GM18511 (cell line): ENCODE measurements around the gene EID2.

Experiments
- ATAC-seq: cut with Tn5 transposase; IDR thresholded peaks from one replicate; pipeline ENCODE4 v1.9.1; 2021; ENCODE audit warnings: mild to moderate bottlenecking, moderate library complexity; ENCODE audit not compliant: unreplicated experiment

Gene EID2

DNA sequence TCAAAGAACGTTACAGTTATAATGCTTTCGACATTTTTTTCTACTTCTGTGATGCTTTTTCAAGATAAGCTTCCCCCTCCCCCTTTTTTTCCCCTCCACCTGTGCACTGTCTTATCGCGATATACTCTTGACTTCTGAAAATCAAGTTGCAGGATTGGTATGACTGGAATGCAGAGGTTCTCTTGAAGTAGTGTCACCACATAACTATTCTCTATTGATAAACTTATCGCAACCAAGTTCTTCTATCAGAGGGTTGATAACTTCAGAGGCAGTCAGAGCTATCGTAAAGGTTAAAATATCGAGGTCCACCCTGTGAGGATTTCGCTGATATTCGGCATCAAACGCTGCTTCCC lies 820 bp downstream of the EID2 start:
- peak; percentile 10 for ATAC-seq

DNA sequence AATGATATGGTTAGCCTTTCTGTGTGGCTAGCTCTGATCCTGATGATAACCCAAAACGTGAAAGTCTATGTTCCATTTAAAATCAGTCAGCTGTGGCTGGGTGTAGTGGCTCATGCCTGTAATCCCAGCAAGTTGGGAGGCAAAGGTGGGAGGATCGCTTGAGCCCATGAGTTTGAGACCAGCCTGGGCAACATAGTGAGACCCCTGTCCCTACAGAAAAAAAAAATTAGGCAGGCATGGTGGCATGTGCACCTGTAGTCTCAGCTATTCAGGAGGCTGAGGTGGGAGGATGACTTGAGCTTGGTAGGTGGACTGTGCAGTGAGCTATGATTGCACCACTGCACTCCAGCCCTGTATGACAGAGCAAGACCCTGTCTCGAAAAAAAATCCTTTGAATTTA lies 6.2 kb downstream of the EID2 start:
- ATAC-seq = no peak

DNA sequence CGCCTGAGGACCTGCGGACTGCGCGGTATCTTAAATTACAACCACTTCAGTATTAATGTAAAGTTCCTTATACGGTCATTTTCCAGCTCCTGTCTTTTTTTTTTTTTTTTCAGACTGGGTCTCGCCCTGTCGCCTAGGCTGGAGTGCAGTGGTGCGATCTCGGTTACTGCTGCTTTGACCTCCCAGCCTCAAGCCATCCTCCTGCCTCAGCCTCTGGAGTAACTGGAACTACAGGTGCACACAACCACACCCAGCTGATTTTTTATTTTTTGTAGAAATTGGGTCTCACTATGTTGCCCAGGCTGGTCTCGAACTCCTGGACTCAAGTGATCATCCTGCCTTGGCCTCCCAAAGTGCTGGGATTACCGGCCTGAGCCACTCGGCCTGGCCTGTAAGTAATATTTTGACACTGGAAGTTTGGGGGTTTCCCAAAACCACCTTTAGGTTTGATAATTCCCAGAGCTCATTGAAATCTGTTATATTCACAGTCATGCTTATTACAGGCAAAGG lies 6.9 kb downstream of the EID2 start:
- no peak for ATAC-seq

- peak; percentile 90 for ATAC-seq
Measured at GRCh38 chr19:39532233-39533002, 7.5 kb downstream of the EID2 start, which contains the start of gene EID2B. TSS of gene EID2B (minus strand) at chr19:39532852. CDS start at chr19:39532802, 50 bp downstream.

GRCh38 chr19:39531834-39532232 lies 8.1 kb downstream of the EID2 start:
- ATAC-seq = no peak

DNA sequence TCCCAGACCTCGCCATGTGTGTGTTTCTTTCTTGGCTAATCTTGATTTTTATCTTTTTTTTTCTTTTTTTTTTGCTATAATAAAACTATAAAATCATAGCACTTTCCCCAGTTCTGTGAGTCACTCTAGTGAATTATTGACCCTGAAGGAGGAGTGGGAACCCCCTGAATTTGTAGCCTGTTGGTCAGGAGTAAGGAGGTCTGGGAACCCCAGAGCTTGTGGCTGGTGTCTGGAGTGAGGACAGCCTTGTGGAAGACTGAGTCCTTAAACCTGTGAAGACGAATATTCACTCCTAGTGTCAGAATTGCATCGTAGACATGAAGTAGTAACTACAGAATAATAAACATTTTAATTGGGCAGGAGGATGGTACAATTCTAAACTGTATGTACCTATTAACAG lies 14.8 kb downstream of the EID2 start:
- ATAC-seq = no peak

GRCh38 chr19:39524495-39524894 lies 15.5 kb downstream of the EID2 start:
- no peak for ATAC-seq

DNA sequence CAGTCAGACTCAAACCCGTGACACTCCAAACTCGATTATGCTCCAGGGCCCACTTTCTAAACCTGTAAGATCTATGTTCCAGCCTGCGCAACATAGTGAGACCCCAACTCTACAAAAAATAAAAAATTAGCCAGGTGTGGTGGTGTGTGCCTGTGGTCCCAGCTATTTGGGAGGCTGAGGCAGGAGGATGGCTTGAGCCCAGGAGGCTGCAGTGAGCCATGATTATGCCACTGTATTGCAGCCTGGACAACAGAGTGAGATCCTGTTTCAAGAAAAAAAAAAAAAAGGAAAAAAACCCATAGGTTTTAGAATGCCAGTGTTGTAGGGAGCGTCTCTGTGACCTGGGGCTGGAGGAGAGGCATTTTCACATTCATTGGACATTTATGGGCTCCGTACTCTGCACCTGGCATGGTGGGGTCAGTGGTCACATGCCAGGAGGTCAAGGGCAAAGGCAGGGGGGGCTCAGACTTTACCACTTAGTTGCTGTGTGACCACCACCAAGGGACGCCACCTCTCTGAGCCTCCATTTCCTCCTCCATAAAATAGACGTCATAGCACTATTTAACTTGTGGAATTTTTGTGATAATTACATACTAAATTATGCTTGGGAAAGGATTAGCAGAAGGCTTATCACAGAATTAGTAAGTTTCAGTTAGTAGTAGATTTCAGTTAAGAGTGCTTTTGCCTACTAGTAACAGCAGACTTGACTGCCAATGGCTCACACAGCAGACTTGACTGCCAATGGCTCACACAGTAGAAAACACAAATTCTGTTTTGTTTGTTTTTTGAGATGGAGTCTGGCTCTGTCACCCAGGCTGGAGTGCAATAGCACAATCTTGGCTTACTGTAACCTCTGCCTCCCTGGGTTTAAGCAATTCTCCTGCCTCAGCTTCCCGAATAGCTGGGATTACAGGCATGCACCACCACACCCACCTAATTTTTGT lies 19.1 kb downstream of the EID2 start:
- no peak for ATAC-seq

- no peak for ATAC-seq
Measured at GRCh38 chr19:39518975-39519374, 21.0 kb downstream of the EID2 start.

- ATAC-seq = no peak
Measured at GRCh38 chr19:39518458-39518857, 21.5 kb downstream of the EID2 start.

GRCh38 chr19:39517432-39517831 lies 22.5 kb downstream of the EID2 start:
- no peak for ATAC-seq

- ATAC-seq = no peak
Measured at GRCh38 chr19:39516270-39516669, 23.7 kb downstream of the EID2 start.

- no peak for ATAC-seq
Measured at GRCh38 chr19:39515551-39516191, 24.3 kb downstream of the EID2 start.

DNA sequence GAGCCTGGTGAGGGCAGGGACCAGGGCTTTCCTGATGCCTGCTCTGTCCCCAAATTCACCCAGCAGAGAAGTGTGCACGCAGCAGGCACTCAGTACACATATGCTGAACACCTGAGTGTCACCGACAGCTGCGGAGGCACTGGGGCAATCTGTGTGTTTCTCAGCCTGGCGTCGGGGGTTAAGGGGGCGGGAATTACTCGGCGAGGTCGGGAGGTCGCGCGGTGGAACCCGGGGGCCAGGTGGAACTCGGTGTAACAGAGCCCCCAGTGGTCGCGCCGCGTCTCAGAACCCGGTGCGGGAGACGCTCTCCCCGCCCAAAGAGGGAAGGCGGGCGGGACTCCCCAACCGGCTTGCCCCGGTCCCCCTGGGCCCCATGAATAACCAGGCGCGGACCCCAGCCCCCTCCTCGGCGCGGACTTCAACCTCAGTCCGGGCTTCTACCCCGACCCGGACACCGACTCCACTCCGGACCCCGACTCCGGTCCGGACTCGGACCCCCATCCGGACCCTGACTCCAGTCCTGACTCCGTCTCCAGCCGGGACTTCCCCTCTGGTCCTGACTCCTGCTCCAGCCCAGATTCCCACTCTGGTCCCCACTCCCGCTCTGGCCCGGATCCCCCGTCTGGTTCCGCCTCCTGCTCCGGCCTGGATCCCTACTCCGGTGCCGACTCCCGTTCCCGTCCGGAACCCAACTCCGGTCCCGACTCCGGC lies 25.0 kb downstream of the EID2 start, which contains the start of gene SELENOV:
TSS of gene SELENOV (plus strand) at position 300 of the 711 bp plus-strand sequence. CDS start at position 374, 74 bp downstream.
- ATAC-seq = no peak

DNA sequence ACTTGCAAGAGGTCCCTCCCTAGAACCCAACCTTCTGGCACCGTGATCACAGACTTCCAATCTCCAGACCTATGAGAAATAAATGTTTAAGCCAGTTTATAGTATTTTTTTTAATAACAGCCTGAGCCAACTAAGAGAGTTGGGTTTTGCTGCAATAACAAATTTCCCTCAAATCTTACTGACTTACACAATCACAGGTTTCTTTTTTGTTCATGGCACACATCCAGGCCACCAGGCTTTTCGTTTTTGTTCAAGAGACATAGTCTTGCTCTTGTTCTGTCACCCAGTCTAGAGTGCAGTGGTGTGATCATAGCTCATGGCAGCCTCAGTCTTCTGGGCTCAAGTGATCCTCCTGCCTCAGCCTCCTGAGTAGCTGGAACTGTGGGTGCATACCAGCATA lies 27.0 kb downstream of the EID2 start:
- no peak for ATAC-seq

- ATAC-seq = no peak
Measured at GRCh38 chr19:39509233-39509632, 30.7 kb downstream of the EID2 start.

DNA sequence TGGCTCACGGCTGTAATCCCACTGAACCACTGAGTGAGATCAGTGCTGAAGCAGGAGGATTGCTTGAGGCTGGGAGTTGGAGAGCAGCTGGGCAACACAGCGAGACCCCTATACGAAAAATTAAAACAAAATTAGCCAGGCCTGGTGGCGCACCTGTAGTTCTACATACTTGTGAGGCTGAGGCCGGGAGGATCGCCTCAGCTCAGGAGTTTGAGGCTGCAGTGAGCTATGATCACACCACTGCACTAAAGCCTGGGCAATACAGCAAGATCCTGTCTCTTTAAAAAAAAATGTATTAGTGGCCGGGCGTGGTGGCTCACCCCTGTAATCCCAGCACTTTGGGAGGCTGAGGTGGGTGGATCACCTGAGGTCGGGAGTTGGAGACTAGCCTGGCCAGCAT lies 31.3 kb downstream of the EID2 start:
- no peak for ATAC-seq

- ATAC-seq = no peak
Measured at GRCh38 chr19:39507715-39508364, 32.1 kb downstream of the EID2 start.

GRCh38 chr19:39506944-39507714 lies 32.8 kb downstream of the EID2 start:
- no peak for ATAC-seq
